Breast epithelium (tissue), 3 donors: ENCODE measurements around the gene TFE3.

Source experiments
- CTCF ChIP-seq, 3 donors: fragments of 450-650 bp; IDR thresholded peaks; one replicate each; pipeline ENCODE4 v1.5.1; 2016 to 2017; ENCODE audit warnings: antibody characterized with exemption in 3 of 3, mild to moderate bottlenecking in 3 of 3, moderate library complexity in 3 of 3
- POLR2A ChIP-seq: fragments of 450-650 bp; IDR thresholded peaks from one replicate; pipeline ENCODE4 v1.6.1; 2016; ENCODE audit warnings: antibody characterized with exemption, mild to moderate bottlenecking, moderate library complexity
- POLR2AphosphoS5 ChIP-seq, 3 donors: sonication (generic); formaldehyde crosslinking; IDR thresholded peaks; one replicate each; pipeline ENCODE4 v1.6.1; 2017; ENCODE audit warnings: antibody characterized with exemption in 3 of 3

GRCh38 chrX:49063715-49064114 lies 20.6 kb upstream of the TFE3 start:
- TF ChIP-seq CTCF (IDR thresholded peaks at IDR 0.05) (no peak), POLR2A (no peak), POLR2AphosphoS5 (IDR thresholded peaks at IDR 0.05) (no peak)
